DMS 273 (cell line): ENCODE measurements around the gene FAM72C.
"Not testable (repeated sequence)": the region's sequence is repeated elsewhere in the genome, so short reads cannot be mapped to it uniquely, and the experiment has no call there.

Source experiments
- DNase-seq: peaks from one replicate; lab custom pipeline; 2025; ENCODE audit not compliant: unreplicated experiment; lab: John Stamatoyannopoulos, UW

The FAM72C gene

GRCh38 chr1:143971924-143972700, at the start of gene FAM72C:
Gene FAM72C, minus strand, starts transcription at chr1:143971986. Its CDS starts 845 bp downstream, at chr1:143971141.
- not testable (repeated sequence) for DNase-seq

DNA sequence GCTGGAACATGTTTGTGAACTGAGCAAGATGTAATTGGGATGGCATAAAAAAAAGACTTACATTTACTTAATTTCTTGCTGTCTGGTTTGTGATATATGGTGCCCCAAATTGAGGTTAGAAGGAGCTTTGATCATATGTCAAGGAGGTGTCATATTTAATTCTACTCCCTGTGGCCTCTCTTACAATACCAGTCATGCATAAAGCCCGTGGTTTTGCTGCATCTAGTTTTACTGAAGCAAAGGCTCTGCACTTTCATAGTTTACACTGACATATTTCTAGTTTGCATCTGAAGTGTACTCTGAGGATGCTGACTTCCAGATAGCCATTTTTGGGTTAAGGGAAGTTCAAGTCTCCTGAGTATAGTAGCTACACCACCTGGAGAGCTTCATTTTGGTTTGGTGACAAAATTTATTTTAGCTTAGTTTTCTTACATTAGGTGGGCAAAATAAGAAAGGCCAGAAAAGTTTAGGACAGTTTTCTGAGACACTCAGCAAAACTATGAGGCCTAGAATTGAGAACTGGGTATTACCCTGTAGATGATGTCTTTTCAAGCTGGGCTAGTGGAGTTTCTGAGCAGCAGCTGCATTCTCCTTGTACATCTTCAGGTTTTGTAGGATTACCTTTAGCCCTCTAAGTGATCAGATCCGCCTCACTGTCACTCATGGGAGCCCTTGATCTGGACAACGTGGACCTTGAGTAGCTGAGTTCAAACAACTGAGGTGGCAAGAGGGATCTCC, 48.4 kb upstream of the FAM72C start:
- not testable (repeated sequence) for DNase-seq

- not testable (repeated sequence) for DNase-seq
Observed at GRCh38 chr1:144019101-144019500, 47.3 kb upstream of the FAM72C start.

GRCh38 chr1:144015180-144015966, 43.6 kb upstream of the FAM72C start:
- DNase-seq: not testable (repeated sequence)

GRCh38 chr1:144014528-144014927, 42.7 kb upstream of the FAM72C start:
- not testable (repeated sequence) for DNase-seq

DNA sequence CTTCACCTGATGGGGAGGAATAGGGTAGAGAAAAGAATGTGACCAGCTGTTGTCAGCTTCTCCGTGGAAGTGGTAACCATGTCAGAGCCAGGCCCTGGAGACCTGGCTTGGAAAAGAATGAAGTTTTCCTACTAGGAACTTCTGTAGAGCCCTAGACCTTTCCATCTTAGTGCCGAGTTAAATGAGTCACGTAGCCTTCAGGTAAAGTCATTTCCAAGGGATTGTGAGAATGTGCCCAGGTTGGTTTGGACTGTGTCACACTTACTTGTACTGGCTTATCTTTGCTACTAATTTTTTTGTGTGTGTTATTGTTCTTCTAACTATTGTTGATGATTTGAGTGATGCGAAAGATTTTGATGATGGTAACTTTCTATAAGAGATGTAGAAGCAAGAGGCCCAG, 42.3 kb upstream of the FAM72C start:
- DNase-seq: not testable (repeated sequence)

- not testable (repeated sequence) for DNase-seq
Observed at GRCh38 chr1:144012168-144012733, 40.5 kb upstream of the FAM72C start.

- DNase-seq: not testable (repeated sequence)
Observed at GRCh38 chr1:144009410-144009809, 37.6 kb upstream of the FAM72C start.

GRCh38 chr1:144004259-144004658, 32.5 kb upstream of the FAM72C start:
- not testable (repeated sequence) for DNase-seq

DNA sequence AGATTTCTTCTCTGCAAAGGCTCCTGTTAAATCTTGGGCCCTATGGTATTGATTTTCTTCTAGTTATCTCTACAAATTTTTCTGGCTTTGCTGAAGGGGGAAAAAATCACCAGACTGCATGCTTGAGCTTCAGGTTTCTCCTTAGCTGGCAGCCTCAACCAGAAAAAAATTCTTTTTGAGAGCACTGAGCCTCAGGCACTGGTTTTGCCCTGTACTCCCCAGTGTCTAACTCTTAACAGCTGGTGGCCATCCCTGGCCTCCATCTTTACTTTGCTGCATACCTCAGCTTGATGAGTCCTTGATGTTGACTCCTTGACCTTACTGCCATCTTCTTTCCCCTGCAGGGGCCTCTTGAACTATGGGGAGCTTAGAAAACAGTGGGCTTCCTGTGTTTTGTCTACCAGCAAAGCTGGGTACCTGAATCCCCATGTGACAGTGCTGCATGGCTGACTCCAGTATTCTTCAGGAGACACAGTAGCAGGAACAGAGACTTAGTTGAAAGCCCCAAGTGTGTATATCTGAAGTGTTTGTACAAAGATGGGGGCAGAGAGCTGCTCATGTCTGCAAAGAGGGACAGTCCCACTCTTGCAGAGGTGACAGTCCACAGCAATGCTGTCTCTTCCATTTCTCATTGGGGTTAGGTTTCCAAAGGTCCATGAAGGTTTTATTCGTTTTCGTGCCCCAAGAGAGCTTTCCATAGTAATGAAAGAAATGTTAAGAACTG, 31.7 kb upstream of the FAM72C start:
- DNase-seq: not testable (repeated sequence)

GRCh38 chr1:144002141-144002881, 30.5 kb upstream of the FAM72C start:
- not testable (repeated sequence) for DNase-seq

GRCh38 chr1:144001077-144001476, 29.3 kb upstream of the FAM72C start:
- DNase-seq: not testable (repeated sequence)

- not testable (repeated sequence) for DNase-seq
Observed at GRCh38 chr1:143996020-143996419, 24.2 kb upstream of the FAM72C start.

GRCh38 chr1:143993301-143993907, 21.6 kb upstream of the FAM72C start:
- not testable (repeated sequence) for DNase-seq

DNA sequence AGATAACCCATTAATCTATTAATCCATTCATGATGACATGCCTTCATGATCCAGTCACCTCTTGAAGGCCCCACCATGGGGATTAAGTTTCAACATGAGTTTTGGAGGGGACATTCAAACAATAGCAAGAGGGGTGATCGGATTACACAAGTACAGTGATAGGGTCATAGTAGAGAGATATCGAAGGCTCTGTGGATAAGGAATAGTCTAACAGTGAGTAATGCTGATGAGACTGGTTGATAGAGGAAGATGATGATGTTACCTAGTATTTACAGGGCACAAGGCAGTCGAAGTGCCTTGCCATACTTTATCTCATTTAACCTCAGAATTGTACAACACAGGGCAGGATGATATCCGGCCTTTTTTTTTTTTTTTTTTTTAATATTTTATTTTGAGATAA, 18.9 kb upstream of the FAM72C start:
- DNase-seq: not testable (repeated sequence)

GRCh38 chr1:143989719-143990118, 17.9 kb upstream of the FAM72C start:
- DNase-seq: not testable (repeated sequence)

DNA sequence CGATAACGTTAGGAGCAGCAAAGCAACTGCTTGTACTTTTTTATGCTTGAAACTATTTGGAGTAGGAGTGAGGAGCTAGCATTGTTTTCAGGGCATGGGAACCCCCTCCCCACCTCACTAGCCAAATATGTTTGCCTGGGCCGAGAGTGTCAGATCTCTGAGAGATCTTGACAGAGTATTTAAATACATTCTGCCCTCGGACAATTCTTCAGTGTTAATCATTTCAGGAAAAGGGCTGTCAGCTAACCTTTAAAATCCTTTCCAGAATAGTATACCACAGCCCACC, 17.6 kb upstream of the FAM72C start:
- DNase-seq: not testable (repeated sequence)

DNA sequence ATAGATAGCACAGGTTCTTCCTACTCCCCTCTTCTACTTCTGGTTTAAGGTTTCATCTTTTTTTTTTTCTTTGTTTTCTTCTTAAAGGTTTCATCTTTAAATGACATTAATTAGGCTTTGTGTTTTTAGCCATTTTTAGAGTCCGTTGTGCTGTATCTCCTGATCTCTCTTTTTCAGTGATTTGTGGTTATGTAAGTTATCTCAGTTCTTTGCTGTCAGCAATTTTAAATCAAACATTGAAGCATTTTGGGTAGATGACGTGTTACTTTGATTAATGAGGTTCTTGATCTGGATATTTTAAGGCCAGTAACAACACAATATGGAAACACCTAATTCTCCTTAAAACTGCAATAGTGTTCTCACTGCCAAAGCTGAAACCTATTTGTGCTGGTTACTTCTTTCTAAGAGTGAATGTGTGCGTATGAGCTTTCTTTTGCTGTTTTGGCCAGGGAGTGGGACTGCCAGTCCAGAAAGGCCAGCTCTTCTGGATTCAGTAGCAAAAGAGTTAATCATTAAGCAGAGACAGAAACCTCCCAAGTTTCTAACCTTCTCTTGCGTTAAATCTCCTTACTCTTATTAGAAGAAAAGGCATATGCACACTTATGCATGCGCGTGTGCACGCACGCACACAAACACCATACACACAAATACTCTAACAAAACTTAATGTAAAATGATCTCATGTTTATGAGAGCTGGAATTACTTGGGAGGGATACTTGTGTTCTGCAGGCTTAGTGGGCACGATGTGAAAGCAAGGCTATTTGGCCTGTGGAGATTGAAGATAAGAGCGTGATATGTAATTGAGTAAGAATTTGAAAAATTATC, 17.0 kb upstream of the FAM72C start:
- not testable (repeated sequence) for DNase-seq
